HG02840 (cell line): ENCODE data around the gene SPATA32.

Experiments
- ATAC-seq: cut with Tn5 transposase; IDR thresholded peaks from one replicate; pipeline ENCODE4 v1.9.1; 2021; ENCODE audit warnings: mild to moderate bottlenecking, moderate library complexity, moderate number of reproducible peaks; ENCODE audit not compliant: unreplicated experiment, low FRiP score

Gene SPATA32

GRCh38 chr17:45222014-45222288 lies 39.9 kb downstream of the SPATA32 start:
- ATAC-seq: no peak

- no peak for ATAC-seq
These were observed 40.5 kb downstream of the SPATA32 start, which contains the start of gene FMNL1 for GRCh38 chr17:45221081-45222013. Gene FMNL1, plus strand, starts transcription at chr17:45221885. Its CDS starts 240 bp downstream, at chr17:45222125.

GRCh38 chr17:45220079-45220478 lies 41.8 kb downstream of the SPATA32 start:
- no peak for ATAC-seq

- no peak for ATAC-seq
These were observed 42.8 kb downstream of the SPATA32 start for GRCh38 chr17:45218895-45219661.
